ENCODE measurements around the gene SMIM10L1. TPM values are rescaled to one million over a fixed set of nuclear protein-coding genes. Genes with fewer than 3 reads are reported as not detected.

SMIM10L1 gene
- total RNA-seq, 4 donors from 2014 or later = 5.7 to 8.0 (median 7.4) TPM

- no peak for TF ChIP-seq CTCF (IDR thresholded peaks at IDR 0.05; ENCODE audit: low read depth)
Measured at GRCh38 chr12:11182529-11182928, 11.5 kb downstream of the SMIM10L1 start.

DNA sequence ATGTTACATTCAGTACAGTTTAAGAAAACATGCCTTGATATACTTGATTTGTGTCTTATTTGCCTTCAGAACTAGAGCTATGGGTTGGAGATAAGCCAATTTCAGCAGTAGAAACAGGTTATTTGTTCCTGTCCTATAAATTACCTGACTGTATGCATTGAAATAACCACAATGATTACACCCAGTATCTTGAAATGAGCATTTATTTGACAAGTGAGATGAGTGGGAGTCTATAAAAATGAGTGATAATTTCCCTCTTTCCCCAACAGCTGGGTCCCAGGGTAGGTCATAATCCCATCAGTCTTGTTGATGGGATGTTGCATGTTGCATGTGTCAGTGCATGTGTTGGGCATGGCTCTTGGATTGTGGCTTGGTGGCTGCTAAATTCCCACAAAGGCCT is 12.0 kb downstream of the SMIM10L1 start:
- no peak for TF ChIP-seq CTCF (IDR thresholded peaks at IDR 0.05; ENCODE audit: low read depth)

GRCh38 chr12:11186837-11187236 is 15.8 kb downstream of the SMIM10L1 start, which contains the start of gene TAS2R42:
TAS2R42 (minus strand) TSS chr12:11186937; CDS start chr12:11186937, 0 bp downstream.
- no peak for TF ChIP-seq CTCF (IDR thresholded peaks at IDR 0.05; ENCODE audit: low read depth)

DNA sequence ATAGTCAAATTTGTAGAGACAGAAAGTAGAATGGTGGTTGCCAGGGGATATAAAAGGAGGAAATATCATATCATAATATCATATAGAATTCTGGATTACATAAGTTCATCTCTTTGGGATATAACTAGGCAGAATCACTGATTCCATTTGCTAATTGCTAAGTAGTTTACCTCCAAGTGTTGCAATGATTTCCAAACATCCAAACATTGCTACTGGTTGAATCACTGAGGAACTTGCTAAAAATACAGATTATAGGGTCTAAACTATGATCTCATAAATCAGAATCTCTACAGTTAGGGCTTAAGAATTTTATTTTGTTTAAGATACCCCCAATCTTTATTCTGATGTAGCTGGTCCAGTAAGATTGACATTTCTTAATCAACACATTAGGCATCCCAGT is 31.8 kb downstream of the SMIM10L1 start:
- TF ChIP-seq CTCF (IDR thresholded peaks at IDR 0.05; ENCODE audit: low read depth) = no peak

DNA sequence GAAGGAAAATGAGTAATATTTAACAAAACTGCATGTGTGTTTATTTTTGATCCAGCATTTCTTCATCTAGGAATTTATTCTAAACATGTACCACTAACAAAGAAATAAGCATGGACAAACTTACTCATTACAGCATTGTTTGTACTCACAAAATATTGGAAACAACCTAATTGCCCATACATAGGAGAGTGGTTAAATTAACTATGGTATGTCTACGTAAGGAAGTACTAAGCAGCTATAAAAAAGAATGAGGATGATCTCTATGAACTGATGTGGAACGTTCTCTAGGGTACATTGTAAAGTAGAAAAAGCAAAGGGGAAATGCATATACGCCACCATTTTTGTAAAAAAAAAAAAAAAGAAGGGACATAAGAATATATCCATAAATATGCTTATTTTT is 33.2 kb downstream of the SMIM10L1 start:
- no peak for TF ChIP-seq CTCF (IDR thresholded peaks at IDR 0.05; ENCODE audit: low read depth)

GRCh38 chr12:11209113-11209512 is 38.1 kb downstream of the SMIM10L1 start:
- no peak for TF ChIP-seq CTCF (IDR thresholded peaks at IDR 0.05; ENCODE audit: low read depth)

Other genes starting within 250 kb of the SMIM10L1 start
- gene PRH2, start 242.0 kb upstream of the SMIM10L1 start, total RNA-seq = not detected
- gene TAS2R14, start 231.9 kb upstream of the SMIM10L1 start, total RNA-seq = 1 to 10 TPM; 4.1 to 5.8 (median 4.1) TPM
- gene TAS2R50, start 184.3 kb upstream of the SMIM10L1 start, total RNA-seq = 1 to 10 TPM; 3.4 to 4.6 (median 3.9) TPM
- 1 to 10 TPM; 3.0 to 6.2 (median 5.0) TPM for gene TAS2R20, start 172.9 kb upstream of the SMIM10L1 start, total RNA-seq
- gene TAS2R19, start 148.6 kb upstream of the SMIM10L1 start, total RNA-seq = 1 to 10 TPM; 5.7 to 8.8 (median 6.2) TPM
- 1 to 10 TPM; 3.4 to 7.6 (median 6.0) TPM for gene TAS2R31, start 139.8 kb upstream of the SMIM10L1 start, total RNA-seq
- gene TAS2R46, start 108.9 kb upstream of the SMIM10L1 start, total RNA-seq = 1 to 10 TPM; 1.9 to 4.5 (median 2.4) TPM
- gene TAS2R43, start 78.9 kb upstream of the SMIM10L1 start, total RNA-seq = 1 to 10 TPM; 1.7 to 5.5 (median 3.6) TPM
- gene TAS2R30, start 36.5 kb upstream of the SMIM10L1 start, total RNA-seq = 10 to 100 TPM in 2 of 4 donors, 1 to 10 TPM in 2; 5.1 to 17.9 (median 11.8) TPM
- not detected for gene TAS2R42, start 15.7 kb downstream of the SMIM10L1 start, total RNA-seq
- not detected for gene PRB3, start 98.5 kb downstream of the SMIM10L1 start, total RNA-seq
- not detected for gene PRB4, start 139.2 kb downstream of the SMIM10L1 start, total RNA-seq
- not detected for gene PRB2, start 224.4 kb downstream of the SMIM10L1 start, total RNA-seq

Measured in subcutaneous adipose tissue (tissue), 4 donors.